CMK (cell line): ENCODE results near the gene SPOUT1.

Source experiments
- DNase-seq: peaks from one replicate; pipeline ENCODE4 v3.0.0-alpha.2; 2010; ENCODE audit warnings: low read depth

Gene SPOUT1

DNA sequence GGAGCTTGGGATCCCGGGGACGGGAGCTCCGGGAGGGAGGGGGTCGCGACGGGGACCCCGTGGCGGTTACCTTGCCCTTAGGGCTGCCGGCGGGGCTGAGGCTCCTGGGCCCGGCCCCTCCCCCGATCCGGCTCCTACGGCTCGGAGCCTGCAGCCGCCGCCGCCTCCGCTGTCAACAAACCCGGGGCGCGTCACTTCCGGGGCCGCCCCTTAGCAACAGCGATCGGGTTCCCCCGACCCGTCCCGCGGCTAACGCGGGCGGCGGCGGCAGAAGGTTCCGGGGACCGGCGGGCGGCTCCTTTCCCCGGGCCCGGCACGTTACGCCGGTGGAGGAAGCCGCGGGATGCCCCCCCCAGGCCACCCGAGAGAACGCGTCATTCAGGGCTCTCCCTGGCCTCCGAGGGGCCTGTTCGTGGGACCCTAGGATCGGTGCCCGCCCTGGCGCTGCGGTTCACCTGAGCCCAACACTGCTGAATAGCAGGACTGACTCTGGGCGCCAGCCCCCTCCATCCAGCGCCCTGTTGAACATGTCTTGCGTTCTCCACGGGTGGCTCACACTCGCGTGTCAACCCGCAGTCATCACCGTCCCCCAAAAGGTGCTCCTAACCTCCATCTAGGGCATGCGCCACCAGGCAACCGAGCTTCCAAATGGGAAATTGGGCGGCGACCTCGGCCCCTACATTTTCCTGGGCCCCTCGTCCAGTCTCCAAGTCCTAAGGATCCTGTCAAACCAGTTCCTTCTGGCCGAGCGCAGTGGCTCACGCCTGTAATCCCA, 57.7 kb downstream of the SPOUT1 start, which contains the start of gene ZER1:
ZER1 (minus strand) TSS at position 183 of the 775 bp plus-strand sequence. CDS start 16,362 bp downstream, outside the sequence.
- DNase-seq: peak; percentile 70

DNA sequence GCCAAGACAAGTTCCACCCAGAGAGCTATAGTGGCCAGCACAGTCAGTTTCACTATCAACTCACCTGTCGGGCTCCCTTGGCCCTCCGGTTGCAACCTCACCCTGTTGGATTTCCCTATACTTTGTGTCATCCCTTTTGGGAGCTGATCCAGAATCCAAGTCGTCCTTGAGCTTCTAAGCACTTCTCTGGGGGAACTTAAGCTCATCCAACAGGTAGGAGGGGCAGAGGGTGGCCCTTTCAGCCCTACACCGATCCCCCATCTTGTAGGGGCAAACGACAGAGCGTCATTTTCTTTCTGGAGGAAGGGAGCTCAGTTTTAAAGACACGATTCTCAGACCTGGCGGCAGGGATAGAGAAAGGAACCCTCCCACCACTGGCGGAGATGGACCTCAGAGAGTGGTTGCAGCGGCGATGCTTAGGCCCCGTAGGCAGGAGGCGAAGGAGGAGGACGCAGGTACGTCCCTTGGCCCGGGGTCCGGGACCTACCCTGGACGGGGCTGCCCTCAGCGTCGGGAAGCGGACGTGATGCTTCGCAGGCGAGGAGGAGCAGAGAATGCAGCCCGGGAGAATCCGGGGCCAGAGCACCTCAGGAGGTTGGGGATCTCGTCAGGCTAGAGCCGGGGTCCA, 58.4 kb downstream of the SPOUT1 start:
- DNase-seq: no peak

DNA sequence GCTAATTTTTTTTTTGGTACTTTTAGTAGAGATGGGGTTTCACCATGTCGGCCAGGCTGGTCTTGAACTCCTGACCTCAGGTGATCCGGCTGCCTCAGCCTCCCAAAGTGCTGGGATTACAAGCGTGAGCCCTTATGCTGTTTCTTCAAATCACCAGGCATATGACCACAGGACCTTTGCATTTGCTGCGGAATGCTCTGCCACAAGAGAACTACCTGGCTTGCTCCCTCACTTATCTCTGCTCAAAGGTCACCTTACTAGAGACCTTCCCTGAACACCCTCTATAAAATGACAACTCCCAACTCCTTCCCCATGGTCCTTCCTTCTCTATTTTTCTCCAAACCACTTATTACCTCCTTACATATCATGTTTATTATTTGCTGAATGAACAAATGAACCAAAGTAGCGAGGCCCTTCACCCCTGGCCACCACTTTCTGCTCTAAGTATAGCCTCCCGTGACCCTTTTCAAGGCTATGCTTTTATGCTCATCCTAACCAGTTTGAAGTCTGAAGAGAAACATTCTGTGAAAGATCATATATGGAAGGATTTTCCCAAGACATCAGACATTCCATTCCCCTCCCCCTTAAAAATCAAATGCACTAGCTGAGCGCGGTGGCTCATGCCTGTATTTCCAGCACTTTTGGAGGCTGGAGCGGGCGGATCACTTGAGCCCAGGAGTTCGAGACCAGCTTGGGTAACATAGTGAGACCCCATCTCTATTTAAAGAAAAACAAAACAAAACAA, 59.1 kb downstream of the SPOUT1 start:
- DNase-seq: no peak
